ENCODE data around the gene GRPEL2. TPM values are rescaled to one million over a fixed set of nuclear protein-coding genes. Genes with fewer than 3 reads are reported as not detected.
"Not testable (repeated sequence)": the region's sequence is repeated elsewhere in the genome, so short reads cannot be mapped to it uniquely, and the experiment has no call there.

The GRPEL2 gene
- total and polyA plus RNA-seq, 4 donors, result 6.6 to 20.2 (median 16.0) TPM

DNA sequence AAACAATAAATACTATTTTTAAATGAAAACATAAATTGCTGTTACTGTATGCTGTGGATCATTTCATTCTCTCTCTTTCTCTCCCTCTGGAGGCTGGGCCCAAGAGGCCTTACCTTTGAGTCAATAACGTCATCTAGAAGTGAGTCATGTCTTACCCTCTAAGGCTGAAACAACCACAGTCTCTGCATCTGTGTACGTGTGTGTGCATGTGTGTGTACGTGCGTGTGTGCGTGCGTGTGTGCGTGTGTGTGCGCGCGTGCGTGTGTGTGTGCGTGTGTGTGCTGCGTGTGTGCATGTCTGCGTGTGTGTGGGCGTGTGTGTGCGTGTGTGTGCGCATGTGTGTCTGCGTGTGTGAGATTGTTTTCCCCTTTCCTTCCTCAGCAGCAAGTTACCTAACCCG lies 47.4 kb downstream of the GRPEL2 start:
- Histone ChIP-seq H3K4me1 (ENCODE audit: control insufficient read depth in 5 of 5, insufficient read depth in 5 of 5, low read length in 5 of 5) (peaks cover 0 to 21% (median 5%) of the 10 kb centered on the region in 5 donors), H3K9ac (ENCODE audit: insufficient read depth in 1 of 2, low read length in 2 of 2) (no peak overlapping the region), H3K4me3 (no peak overlapping the region), H3K36me3 (ENCODE audit: control insufficient read depth in 4 of 4, insufficient read depth in 4 of 4, low read length in 4 of 4) (no peaks in the 10 kb centered on the region), H3K27ac (ENCODE audit: low read depth in 1 of 2, low read length in 1 of 2) (no peak overlapping the region), H3K27me3 (ENCODE audit: control insufficient read depth in 3 of 3, insufficient read depth in 3 of 3, low read length in 2 of 3) (no peaks in the 10 kb centered on the region), H3K9me3 (ENCODE audit: control insufficient read depth in 4 of 4, insufficient read depth in 3 of 4, low read length in 3 of 4) (no peaks in the 10 kb centered on the region)
- ATAC-seq (ENCODE audit: insufficient read depth, low FRiP score) (no peak), DNase-seq (no peak)
- WGBS, 2 donors, result 88 to 94% methylated on average over 19 of the region's 19 CpGs
- TF ChIP-seq, protein P1, sequence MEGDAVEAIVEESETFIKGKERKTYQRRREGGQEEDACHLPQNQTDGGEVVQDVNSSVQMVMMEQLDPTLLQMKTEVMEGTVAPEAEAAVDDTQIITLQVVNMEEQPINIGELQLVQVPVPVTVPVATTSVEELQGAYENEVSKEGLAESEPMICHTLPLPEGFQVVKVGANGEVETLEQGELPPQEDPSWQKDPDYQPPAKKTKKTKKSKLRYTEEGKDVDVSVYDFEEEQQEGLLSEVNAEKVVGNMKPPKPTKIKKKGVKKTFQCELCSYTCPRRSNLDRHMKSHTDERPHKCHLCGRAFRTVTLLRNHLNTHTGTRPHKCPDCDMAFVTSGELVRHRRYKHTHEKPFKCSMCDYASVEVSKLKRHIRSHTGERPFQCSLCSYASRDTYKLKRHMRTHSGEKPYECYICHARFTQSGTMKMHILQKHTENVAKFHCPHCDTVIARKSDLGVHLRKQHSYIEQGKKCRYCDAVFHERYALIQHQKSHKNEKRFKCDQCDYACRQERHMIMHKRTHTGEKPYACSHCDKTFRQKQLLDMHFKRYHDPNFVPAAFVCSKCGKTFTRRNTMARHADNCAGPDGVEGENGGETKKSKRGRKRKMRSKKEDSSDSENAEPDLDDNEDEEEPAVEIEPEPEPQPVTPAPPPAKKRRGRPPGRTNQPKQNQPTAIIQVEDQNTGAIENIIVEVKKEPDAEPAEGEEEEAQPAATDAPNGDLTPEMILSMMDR (IDR thresholded peaks at IDR 0.05; ENCODE audit: control extremely low read depth, extremely low read depth), result no peak

DNA sequence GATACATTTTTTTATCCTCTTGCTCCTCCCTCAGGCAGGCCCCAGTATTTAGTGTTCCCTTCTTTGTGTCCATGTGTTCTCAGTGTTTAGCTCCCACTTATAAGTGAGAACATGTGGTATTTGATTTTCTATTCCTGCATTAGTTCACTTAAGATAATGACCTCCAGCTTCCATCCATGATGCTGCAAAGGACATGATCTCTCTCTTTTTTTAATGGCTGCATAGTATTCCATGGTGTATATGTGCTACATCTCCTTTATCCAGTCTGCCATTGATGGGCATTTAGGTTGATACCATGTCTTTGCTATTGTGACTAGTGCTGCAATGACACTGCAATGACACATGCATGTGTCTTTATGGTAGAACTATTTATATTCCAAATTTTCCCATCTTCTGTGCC lies 49.7 kb downstream of the GRPEL2 start:
- H3K27me3 ChIP-seq (ENCODE audit: control insufficient read depth in 3 of 3, insufficient read depth in 3 of 3, low read length in 2 of 3); ATAC-seq (ENCODE audit: insufficient read depth, low FRiP score); H3K4me3 ChIP-seq; H3K9me3 ChIP-seq (ENCODE audit: control insufficient read depth in 4 of 4, insufficient read depth in 3 of 4, low read length in 3 of 4); H3K9ac ChIP-seq (ENCODE audit: insufficient read depth in 1 of 2, low read length in 2 of 2); DNase-seq; H3K36me3 ChIP-seq (ENCODE audit: control insufficient read depth in 4 of 4, insufficient read depth in 4 of 4, low read length in 4 of 4); H3K27ac ChIP-seq (ENCODE audit: low read depth in 1 of 2, low read length in 1 of 2): not testable (repeated sequence)
- peaks cover 0 to 11% (median 0%) of the 10 kb centered on the region in 5 donors for H3K4me1 ChIP-seq (ENCODE audit: control insufficient read depth in 5 of 5, insufficient read depth in 5 of 5, low read length in 5 of 5)

DNA sequence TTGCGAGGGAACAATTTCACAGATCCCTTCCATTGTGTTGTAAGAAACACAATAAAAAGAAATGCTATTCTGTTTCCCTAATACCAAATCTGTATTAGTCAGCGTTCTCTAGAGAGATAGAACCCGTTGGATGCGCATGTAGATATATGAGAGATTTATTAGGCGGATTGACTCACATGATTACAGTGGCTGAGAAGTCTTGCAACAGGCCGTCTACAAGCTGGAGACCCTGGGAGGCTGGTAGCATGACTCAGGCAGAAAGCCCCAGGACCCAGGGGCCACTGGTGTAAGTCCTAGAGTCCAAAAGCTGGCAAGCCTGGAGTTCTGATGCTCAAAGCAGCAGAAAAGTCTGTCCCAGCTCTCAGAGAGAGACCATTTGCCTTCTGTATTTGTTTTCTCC lies 52.2 kb downstream of the GRPEL2 start:
- DNase-seq (no peak), ATAC-seq (ENCODE audit: insufficient read depth, low FRiP score) (no peak)
- TF ChIP-seq, protein P1 (IDR thresholded peaks at IDR 0.05; ENCODE audit: control extremely low read depth, extremely low read depth), result no peak
- 88 to 89% methylated on average over 6 of the region's 6 CpGs for WGBS, 2 donors
- Histone ChIP-seq H3K36me3 (ENCODE audit: control insufficient read depth in 4 of 4, insufficient read depth in 4 of 4, low read length in 4 of 4) (no peaks in the 10 kb centered on the region), H3K4me1 (ENCODE audit: control insufficient read depth in 5 of 5, insufficient read depth in 5 of 5, low read length in 5 of 5) (peaks cover 0 to 14% (median 0%) of the 10 kb centered on the region in 5 donors), H3K4me3 (no peak overlapping the region), H3K9me3 (ENCODE audit: control insufficient read depth in 4 of 4, insufficient read depth in 3 of 4, low read length in 3 of 4) (no peaks in the 10 kb centered on the region), H3K27me3 (ENCODE audit: control insufficient read depth in 3 of 3, insufficient read depth in 3 of 3, low read length in 2 of 3) (no peaks in the 10 kb centered on the region), H3K9ac (ENCODE audit: insufficient read depth in 1 of 2, low read length in 2 of 2) (no peak overlapping the region), H3K27ac (ENCODE audit: low read depth in 1 of 2, low read length in 1 of 2) (no peak overlapping the region)

DNA sequence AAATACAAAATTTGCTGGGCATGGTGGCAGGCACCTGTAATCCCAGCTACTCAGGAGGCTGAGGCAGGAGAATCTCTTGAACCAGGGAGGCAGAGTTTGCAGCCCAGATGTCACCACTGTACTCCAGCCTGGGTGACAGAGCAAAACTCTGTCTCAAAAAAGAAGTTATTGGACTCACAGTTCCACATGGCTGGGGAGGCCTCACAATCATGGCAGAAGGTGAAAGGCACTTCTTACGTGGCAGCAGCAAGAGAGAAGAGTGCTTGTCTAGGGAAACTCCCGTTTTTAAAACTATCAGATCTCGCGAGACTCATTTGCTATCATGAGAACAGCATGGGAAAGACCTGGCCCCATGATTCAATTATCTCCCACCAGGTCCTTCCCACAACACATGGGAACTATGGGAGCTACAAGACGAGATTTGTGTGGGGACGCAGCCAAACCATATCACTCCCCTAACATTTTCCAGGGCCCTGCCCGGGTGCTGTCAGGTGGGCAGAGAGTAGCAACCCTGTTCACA lies 53.5 kb downstream of the GRPEL2 start:
- ATAC-seq (ENCODE audit: insufficient read depth, low FRiP score); H3K36me3 ChIP-seq (ENCODE audit: control insufficient read depth in 4 of 4, insufficient read depth in 4 of 4, low read length in 4 of 4); H3K9ac ChIP-seq (ENCODE audit: insufficient read depth in 1 of 2, low read length in 2 of 2); H3K4me3 ChIP-seq; H3K9me3 ChIP-seq (ENCODE audit: control insufficient read depth in 4 of 4, insufficient read depth in 3 of 4, low read length in 3 of 4); DNase-seq; H3K27me3 ChIP-seq (ENCODE audit: control insufficient read depth in 3 of 3, insufficient read depth in 3 of 3, low read length in 2 of 3); H3K27ac ChIP-seq (ENCODE audit: low read depth in 1 of 2, low read length in 1 of 2): not testable (repeated sequence)
- H3K4me1 ChIP-seq (ENCODE audit: control insufficient read depth in 5 of 5, insufficient read depth in 5 of 5, low read length in 5 of 5), result peaks cover 0 to 16% (median 1%) of the 10 kb centered on the region in 5 donors
- 85 to 89% methylated on average over 7 of the region's 7 CpGs for WGBS, 2 donors

Measured in lung (tissue), 12 donors.